ENCODE measurements around the gene ANHX. TPM values are rescaled to one million over a fixed set of nuclear protein-coding genes. Genes with fewer than 3 reads are reported as not detected.

The ANHX gene
- total RNA-seq, 1 donor from 2014 or later, result not detected

DNA sequence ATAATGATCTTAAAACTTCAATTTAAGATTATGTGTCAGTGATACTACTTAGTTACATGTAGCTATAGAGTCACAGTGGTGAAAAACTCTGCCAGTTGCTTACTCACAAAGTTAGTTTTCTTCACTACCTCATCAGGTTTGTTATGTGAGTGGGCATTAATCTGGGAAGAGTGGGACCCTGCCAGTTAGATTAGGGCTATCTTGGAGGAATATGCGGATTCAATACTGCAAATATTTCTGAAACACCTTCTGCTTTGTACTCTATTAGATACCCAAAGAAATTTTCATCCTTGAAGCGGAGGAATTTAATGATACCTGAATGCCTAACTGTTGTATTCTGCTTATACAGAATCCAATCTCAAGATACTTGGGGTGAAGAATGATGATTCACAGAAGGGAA, 29.3 kb downstream of the ANHX start:
- Histone ChIP-seq H3K9me3 (ENCODE audit: control insufficient read depth in 3 of 3, low read length in 3 of 3) (peaks cover 61 to 76% (median 65%) of the 10 kb centered on the region in 3 donors), H3K27me3 (ENCODE audit: control insufficient read depth in 3 of 3, insufficient read depth in 3 of 3, low read length in 3 of 3) (no peaks in the 10 kb centered on the region), H3K9ac (ENCODE audit: low read depth in 1 of 3, low read length in 3 of 3) (no peak overlapping the region), H3K4me3 (ENCODE audit: low read length in 3 of 3) (peak overlapping the region in 1 of 3 donors; percentile 38), H3K36me3 (ENCODE audit: control insufficient read depth in 3 of 3, insufficient read depth in 3 of 3, low read length in 3 of 3) (peaks cover 24 to 41% (median 26%) of the 10 kb centered on the region in 3 donors), H3K4me1 (ENCODE audit: control insufficient read depth in 3 of 3, insufficient read depth in 3 of 3, low read length in 3 of 3) (no peaks in the 10 kb centered on the region), H3K27ac (ENCODE audit: low read depth, low read length) (no peak overlapping the region)

DNA sequence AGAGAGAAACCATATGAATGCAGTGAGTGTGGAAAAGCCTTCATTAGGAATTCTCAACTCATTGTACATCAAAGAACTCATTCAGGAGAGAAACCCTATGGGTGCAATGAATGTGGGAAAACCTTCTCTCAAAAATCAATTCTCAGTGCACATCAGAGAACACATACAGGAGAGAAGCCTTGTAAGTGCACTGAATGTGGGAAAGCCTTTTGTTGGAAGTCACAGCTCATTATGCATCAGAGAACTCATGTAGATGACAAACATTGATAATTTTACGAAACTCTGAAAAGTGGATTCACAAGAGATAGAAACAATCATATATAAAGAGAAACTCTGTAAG, 31.4 kb downstream of the ANHX start:
- Histone ChIP-seq H3K9me3 (ENCODE audit: control insufficient read depth in 3 of 3, low read length in 3 of 3) (peaks cover 56 to 73% (median 64%) of the 10 kb centered on the region in 3 donors), H3K27ac (ENCODE audit: low read depth, low read length) (no peak overlapping the region), H3K4me1 (ENCODE audit: control insufficient read depth in 3 of 3, insufficient read depth in 3 of 3, low read length in 3 of 3) (no peaks in the 10 kb centered on the region), H3K9ac (ENCODE audit: low read depth in 1 of 3, low read length in 3 of 3) (no peak overlapping the region), H3K36me3 (ENCODE audit: control insufficient read depth in 3 of 3, insufficient read depth in 3 of 3, low read length in 3 of 3) (peaks cover 30 to 53% (median 33%) of the 10 kb centered on the region in 3 donors), H3K27me3 (ENCODE audit: control insufficient read depth in 3 of 3, insufficient read depth in 3 of 3, low read length in 3 of 3) (no peaks in the 10 kb centered on the region), H3K4me3 (ENCODE audit: low read length in 3 of 3) (peak overlapping the region; percentile 46 to 59 (median 49))

GRCh38 chr12:133203344-133204263, 32.1 kb downstream of the ANHX start:
- H3K36me3 ChIP-seq (ENCODE audit: control insufficient read depth in 3 of 3, insufficient read depth in 3 of 3, low read length in 3 of 3), result peaks cover 30 to 53% (median 33%) of the 10 kb centered on the region in 3 donors

GRCh38 chr12:133202493-133203343, 33.0 kb downstream of the ANHX start:
- Histone ChIP-seq H3K27me3 (ENCODE audit: control insufficient read depth in 3 of 3, insufficient read depth in 3 of 3, low read length in 3 of 3) (no peaks in the 10 kb centered on the region), H3K36me3 (ENCODE audit: control insufficient read depth in 3 of 3, insufficient read depth in 3 of 3, low read length in 3 of 3) (peaks cover 30 to 53% (median 33%) of the 10 kb centered on the region in 3 donors), H3K4me1 (ENCODE audit: control insufficient read depth in 3 of 3, insufficient read depth in 3 of 3, low read length in 3 of 3) (no peaks in the 10 kb centered on the region), H3K27ac (ENCODE audit: low read depth, low read length) (no peak overlapping the region), H3K9me3 (ENCODE audit: control insufficient read depth in 3 of 3, low read length in 3 of 3) (peaks cover 53 to 69% (median 56%) of the 10 kb centered on the region in 3 donors), H3K4me3 (ENCODE audit: low read length in 3 of 3) (peak overlapping the region; percentile 45 to 59 (median 49)), H3K9ac (ENCODE audit: low read depth in 1 of 3, low read length in 3 of 3) (no peak overlapping the region)

More at GRCh38 chr12:133203344-133204263, 32.1 kb downstream of the ANHX start:
- Histone ChIP-seq H3K27ac (ENCODE audit: low read depth, low read length) (no peak overlapping the region), H3K9ac (ENCODE audit: low read depth in 1 of 3, low read length in 3 of 3) (no peak overlapping the region), H3K4me3 (ENCODE audit: low read length in 3 of 3) (peak overlapping the region; percentile 46 to 59 (median 49)), H3K27me3 (ENCODE audit: control insufficient read depth in 3 of 3, insufficient read depth in 3 of 3, low read length in 3 of 3) (no peaks in the 10 kb centered on the region), H3K4me1 (ENCODE audit: control insufficient read depth in 3 of 3, insufficient read depth in 3 of 3, low read length in 3 of 3) (no peaks in the 10 kb centered on the region), H3K9me3 (ENCODE audit: control insufficient read depth in 3 of 3, low read length in 3 of 3) (peaks cover 56 to 72% (median 61%) of the 10 kb centered on the region in 3 donors)

GRCh38 chr12:133201888-133202287, 33.8 kb downstream of the ANHX start:
- H3K36me3 ChIP-seq (ENCODE audit: control insufficient read depth in 3 of 3, insufficient read depth in 3 of 3, low read length in 3 of 3), result peaks cover 30 to 53% (median 33%) of the 10 kb centered on the region in 3 donors

GRCh38 chr12:133192847-133193246, 42.8 kb downstream of the ANHX start:
- Histone ChIP-seq H3K9ac (ENCODE audit: low read depth in 1 of 3, low read length in 3 of 3) (no peak overlapping the region), H3K4me1 (ENCODE audit: control insufficient read depth in 3 of 3, insufficient read depth in 3 of 3, low read length in 3 of 3) (no peaks in the 10 kb centered on the region), H3K27me3 (ENCODE audit: control insufficient read depth in 3 of 3, insufficient read depth in 3 of 3, low read length in 3 of 3) (no peaks in the 10 kb centered on the region), H3K4me3 (ENCODE audit: low read length in 3 of 3) (peak overlapping the region in 2 of 3 donors; percentile 23 to 31), H3K9me3 (ENCODE audit: control insufficient read depth in 3 of 3, low read length in 3 of 3) (peaks cover 13 to 61% (median 41%) of the 10 kb centered on the region in 3 donors), H3K36me3 (ENCODE audit: control insufficient read depth in 3 of 3, insufficient read depth in 3 of 3, low read length in 3 of 3) (peaks cover 79 to 83% (median 80%) of the 10 kb centered on the region in 3 donors), H3K27ac (ENCODE audit: low read depth, low read length) (no peak overlapping the region)

More at GRCh38 chr12:133201888-133202287, 33.8 kb downstream of the ANHX start:
- no peak overlapping the region for H3K27ac ChIP-seq (ENCODE audit: low read depth, low read length)
- H3K9ac ChIP-seq (ENCODE audit: low read depth in 1 of 3, low read length in 3 of 3), result no peak overlapping the region
- H3K9me3 ChIP-seq (ENCODE audit: control insufficient read depth in 3 of 3, low read length in 3 of 3), result peaks cover 53 to 62% (median 54%) of the 10 kb centered on the region in 3 donors
- H3K27me3 ChIP-seq (ENCODE audit: control insufficient read depth in 3 of 3, insufficient read depth in 3 of 3, low read length in 3 of 3), result no peaks in the 10 kb centered on the region
- peak overlapping the region in 1 of 3 donors; percentile 59 for H3K4me3 ChIP-seq (ENCODE audit: low read length in 3 of 3)
- no peaks in the 10 kb centered on the region for H3K4me1 ChIP-seq (ENCODE audit: control insufficient read depth in 3 of 3, insufficient read depth in 3 of 3, low read length in 3 of 3)

GRCh38 chr12:133190176-133190575, 45.5 kb downstream of the ANHX start:
- Histone ChIP-seq H3K4me1 (ENCODE audit: control insufficient read depth in 3 of 3, insufficient read depth in 3 of 3, low read length in 3 of 3) (no peaks in the 10 kb centered on the region), H3K27ac (ENCODE audit: low read depth, low read length) (no peak overlapping the region), H3K9me3 (ENCODE audit: control insufficient read depth in 3 of 3, low read length in 3 of 3) (peaks cover 22 to 76% (median 51%) of the 10 kb centered on the region in 3 donors), H3K4me3 (ENCODE audit: low read length in 3 of 3) (peak overlapping the region in 2 of 3 donors; percentile 38 to 61), H3K27me3 (ENCODE audit: control insufficient read depth in 3 of 3, insufficient read depth in 3 of 3, low read length in 3 of 3) (no peaks in the 10 kb centered on the region), H3K36me3 (ENCODE audit: control insufficient read depth in 3 of 3, insufficient read depth in 3 of 3, low read length in 3 of 3) (peaks cover 89 to 97% (median 92%) of the 10 kb centered on the region in 3 donors), H3K9ac (ENCODE audit: low read depth in 1 of 3, low read length in 3 of 3) (no peak overlapping the region)

DNA sequence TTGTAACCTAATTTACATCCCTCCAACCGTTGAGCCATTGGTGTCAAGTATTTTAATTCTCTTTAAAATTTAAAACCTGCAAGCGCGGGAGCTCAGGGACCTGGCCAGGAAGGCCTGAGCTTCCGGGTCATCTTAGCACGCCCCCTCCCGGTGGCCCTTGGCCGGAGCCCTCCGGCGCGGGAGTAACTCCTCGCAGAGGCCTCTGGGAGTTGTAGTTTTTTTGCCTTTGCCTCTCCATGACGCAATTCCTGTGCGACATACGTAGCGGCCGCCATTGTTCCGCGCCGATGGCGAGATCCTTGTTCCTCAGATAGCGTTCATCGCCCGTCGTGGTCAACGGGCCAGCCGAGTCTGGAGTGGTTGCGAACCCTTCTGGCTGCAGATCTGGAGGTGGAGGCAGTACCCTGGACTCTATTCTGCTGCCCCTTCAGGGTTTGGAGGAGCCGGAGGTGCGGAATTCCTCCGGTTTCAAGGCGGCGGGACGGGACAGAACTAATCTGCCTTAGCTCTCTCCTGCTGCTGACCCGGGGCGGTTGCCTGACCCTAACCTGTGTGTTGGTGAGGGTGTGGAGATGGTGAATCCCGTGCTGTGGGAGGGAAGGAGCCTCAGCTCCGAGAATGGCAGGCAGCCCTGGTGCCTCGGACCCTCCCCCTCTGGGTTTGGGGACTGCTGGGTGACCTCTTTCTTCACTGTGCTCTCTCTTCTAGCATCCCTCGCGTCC, 54.3 kb downstream of the ANHX start, which contains the start of gene ZNF268:
Gene ZNF268 (plus strand): TSS at position 258 of the 722 bp plus-strand sequence. CDS start 503 bp downstream, outside the sequence.
- peak within 1 kb of the TSS; percentile 81 to 92 (median 92) for H3K9ac ChIP-seq (ENCODE audit: low read depth in 1 of 3, low read length in 3 of 3)
- peak within 1 kb of the TSS; percentile 85 to 99 (median 99) for H3K4me3 ChIP-seq (ENCODE audit: low read length in 3 of 3)
- peak within 1 kb of the TSS; percentile 54 for H3K27ac ChIP-seq (ENCODE audit: low read depth, low read length)
- no peaks in the 10 kb centered on the region for H3K27me3 ChIP-seq (ENCODE audit: control insufficient read depth in 3 of 3, insufficient read depth in 3 of 3, low read length in 3 of 3)
- H3K9me3 ChIP-seq (ENCODE audit: control insufficient read depth in 3 of 3, low read length in 3 of 3), result peaks cover 14 to 30% (median 20%) of the 10 kb centered on the region in 3 donors
- peaks cover 34 to 38% (median 35%) of the 10 kb centered on the region in 3 donors for H3K36me3 ChIP-seq (ENCODE audit: control insufficient read depth in 3 of 3, insufficient read depth in 3 of 3, low read length in 3 of 3)
- H3K4me1 ChIP-seq (ENCODE audit: control insufficient read depth in 3 of 3, insufficient read depth in 3 of 3, low read length in 3 of 3), result peaks cover 0 to 8% (median 5%) of the 10 kb centered on the region in 3 donors

DNA sequence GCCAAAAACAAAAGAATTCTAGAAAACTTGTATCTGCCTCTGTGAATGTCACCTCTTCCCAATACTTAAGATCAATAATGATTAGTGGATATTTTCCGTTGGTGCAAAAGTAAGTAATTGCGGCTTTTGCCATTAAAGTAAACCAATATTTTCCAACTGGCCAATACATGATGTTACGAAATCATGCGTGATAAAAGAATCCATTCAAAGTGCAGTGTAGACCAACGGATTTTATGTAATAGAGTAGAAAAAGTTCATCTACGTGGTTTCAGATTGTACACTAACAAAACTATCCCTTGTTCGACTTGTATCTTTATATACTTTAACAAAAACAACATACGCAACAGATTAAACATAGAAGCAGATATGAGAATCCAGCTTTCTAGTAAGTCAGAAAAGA, 55.0 kb downstream of the ANHX start:
- Histone ChIP-seq H3K27me3 (ENCODE audit: control insufficient read depth in 3 of 3, insufficient read depth in 3 of 3, low read length in 3 of 3) (no peaks in the 10 kb centered on the region), H3K4me1 (ENCODE audit: control insufficient read depth in 3 of 3, insufficient read depth in 3 of 3, low read length in 3 of 3) (peaks cover 0 to 8% (median 5%) of the 10 kb centered on the region in 3 donors), H3K36me3 (ENCODE audit: control insufficient read depth in 3 of 3, insufficient read depth in 3 of 3, low read length in 3 of 3) (peaks cover 28 to 31% (median 30%) of the 10 kb centered on the region in 3 donors), H3K9me3 (ENCODE audit: control insufficient read depth in 3 of 3, low read length in 3 of 3) (peaks cover 14 to 24% (median 18%) of the 10 kb centered on the region in 3 donors), H3K4me3 (ENCODE audit: low read length in 3 of 3) (no peak overlapping the region), H3K9ac (ENCODE audit: low read depth in 1 of 3, low read length in 3 of 3) (no peak overlapping the region), H3K27ac (ENCODE audit: low read depth, low read length) (no peak overlapping the region)
